ENCODE results near the gene CD58. TPM values are rescaled to one million over a fixed set of nuclear protein-coding genes. Genes with fewer than 3 reads are reported as not detected.

CD58 gene
- 7.7 and 16.8 TPM in 2 replicates for total RNA-seq

DNA sequence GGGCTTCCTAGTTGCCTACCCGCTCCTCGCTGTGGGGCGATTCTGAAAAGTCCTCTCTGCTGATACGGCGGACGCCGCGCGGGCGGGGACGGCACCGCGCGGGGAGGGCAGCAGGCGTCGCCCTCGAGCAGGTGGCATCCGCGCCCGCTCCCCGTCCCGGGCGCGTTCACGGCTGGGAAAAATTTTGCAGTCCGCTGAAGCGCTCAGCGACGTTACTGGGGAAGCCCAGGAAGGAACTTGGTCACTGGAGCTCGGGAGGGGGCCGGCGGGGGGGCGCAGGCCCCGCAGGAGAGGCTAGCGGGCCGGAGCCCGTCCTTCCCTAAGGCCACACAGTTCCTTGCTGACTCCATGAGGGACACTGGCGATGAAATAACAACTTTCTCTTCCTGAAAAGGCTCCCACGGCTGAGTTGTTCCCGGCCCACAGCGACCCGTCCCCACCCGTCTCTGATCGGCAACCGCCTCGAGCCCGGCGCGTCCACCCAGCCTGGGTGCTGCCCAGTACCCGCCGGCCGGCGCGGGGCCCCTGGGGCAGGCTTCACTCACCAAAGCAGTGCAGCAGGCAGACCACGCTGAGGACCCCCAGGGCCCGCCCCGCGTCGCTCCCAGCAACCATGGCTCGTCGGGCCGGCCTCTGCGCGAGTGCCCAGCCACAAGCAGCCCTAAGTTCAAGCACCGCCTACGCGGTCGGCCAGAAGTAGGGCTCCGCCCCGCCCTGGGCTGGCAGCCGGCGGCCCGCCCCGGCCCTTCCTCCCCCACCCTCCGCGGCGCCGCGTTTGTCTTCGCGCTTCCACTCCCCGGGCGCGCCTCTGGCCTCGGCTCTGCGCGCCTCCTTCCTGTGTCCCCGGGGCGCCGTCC, at the start of gene CD58:
Gene CD58 (minus strand): TSS at position 669 of the 857 bp plus-strand sequence. CDS start 54 bp downstream, at position 615.

Small RNA genes lying within 50 kb of the gene (small RNA-seq; reads per million reads assigned to genes)
- not detected for gene MIR548AC (ENCODE audit: low replicate concordance)

Other genes with a start within 250 kb of the CD58 start
- 152 and 173 TPM in 2 replicates for gene ATP1A1, start 197.8 kb downstream of the CD58 start, total RNA-seq
- under 0.01 and 1.1 TPM in 2 replicates for gene IGSF3, start 96.7 kb upstream of the CD58 start, total RNA-seq
- not detected in 2 replicates for gene CD2, start 183.4 kb upstream of the CD58 start, total RNA-seq

Data from placental pericyte (primary cell).